ENCODE results near the gene TSPO2.
A peak's percentile ranks its signal among the peaks of the same experiment; 100 is the strongest.

The TSPO2 gene

GRCh38 chr6:41025966-41026530 is 16.2 kb upstream of the TSPO2 start:
- Histone ChIP-seq H3K9ac (ENCODE audit: low read length) (no peak overlapping the region), H3K4me2 (ENCODE audit: low read depth, low read length, poor library complexity, severe bottlenecking) (no peak overlapping the region), H3K4me3 (ENCODE audit: insufficient read depth, low read length, poor library complexity, severe bottlenecking) (no peak overlapping the region), H3K79me2 (ENCODE audit: insufficient read depth, low read length) (no peaks in the 10 kb centered on the region), H4K20me1 (ENCODE audit: low read depth, low read length) (no peaks in the 10 kb centered on the region), H3K9me3 (ENCODE audit: insufficient read depth, low read length) (no peaks in the 10 kb centered on the region), H3K36me3 (ENCODE audit: low read length) (no peaks in the 10 kb centered on the region), H3K27me3 (ENCODE audit: low read length) (no peaks in the 10 kb centered on the region), H3F3A (ENCODE audit: insufficient read depth) (no peaks in the 10 kb centered on the region), H3K9me2 (replicated peaks; ENCODE audit: insufficient read depth, low read length) (no peaks in the 10 kb centered on the region), H2AFZ (ENCODE audit: low read depth, low read length, severe bottlenecking) (no peak overlapping the region), H3K27ac (ENCODE audit: low read depth, low read length) (no peak overlapping the region)
- TF ChIP-seq EZH2phosphoT487 (conservative IDR thresholded peaks at IDR 0.05; ENCODE audit: low read length) = no peak
- TF ChIP-seq, protein P1, sequence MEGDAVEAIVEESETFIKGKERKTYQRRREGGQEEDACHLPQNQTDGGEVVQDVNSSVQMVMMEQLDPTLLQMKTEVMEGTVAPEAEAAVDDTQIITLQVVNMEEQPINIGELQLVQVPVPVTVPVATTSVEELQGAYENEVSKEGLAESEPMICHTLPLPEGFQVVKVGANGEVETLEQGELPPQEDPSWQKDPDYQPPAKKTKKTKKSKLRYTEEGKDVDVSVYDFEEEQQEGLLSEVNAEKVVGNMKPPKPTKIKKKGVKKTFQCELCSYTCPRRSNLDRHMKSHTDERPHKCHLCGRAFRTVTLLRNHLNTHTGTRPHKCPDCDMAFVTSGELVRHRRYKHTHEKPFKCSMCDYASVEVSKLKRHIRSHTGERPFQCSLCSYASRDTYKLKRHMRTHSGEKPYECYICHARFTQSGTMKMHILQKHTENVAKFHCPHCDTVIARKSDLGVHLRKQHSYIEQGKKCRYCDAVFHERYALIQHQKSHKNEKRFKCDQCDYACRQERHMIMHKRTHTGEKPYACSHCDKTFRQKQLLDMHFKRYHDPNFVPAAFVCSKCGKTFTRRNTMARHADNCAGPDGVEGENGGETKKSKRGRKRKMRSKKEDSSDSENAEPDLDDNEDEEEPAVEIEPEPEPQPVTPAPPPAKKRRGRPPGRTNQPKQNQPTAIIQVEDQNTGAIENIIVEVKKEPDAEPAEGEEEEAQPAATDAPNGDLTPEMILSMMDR (IDR thresholded peaks at IDR 0.05; ENCODE audit: insufficient read depth, low read length, poor library complexity, severe bottlenecking) = no peak

DNA sequence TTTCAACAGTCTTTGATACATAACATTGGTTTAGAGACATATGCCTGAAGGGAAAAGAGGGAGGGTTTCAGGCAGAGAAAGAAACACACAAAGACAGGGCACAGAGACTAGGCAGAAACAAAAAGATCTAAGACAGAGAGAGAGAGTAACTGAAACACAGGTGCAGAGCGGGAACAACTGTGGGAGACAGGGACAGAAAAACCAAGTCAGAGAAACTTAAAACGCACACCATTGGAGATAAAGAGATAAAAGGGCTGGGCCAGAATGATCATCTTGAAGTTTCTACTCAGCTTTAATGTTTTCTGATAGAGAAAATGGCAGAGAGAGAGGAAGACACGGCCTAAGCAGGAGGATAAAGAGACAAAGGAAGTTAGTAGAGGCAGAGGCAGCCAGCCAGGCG is 15.0 kb upstream of the TSPO2 start:
- Histone ChIP-seq H3K36me3 (ENCODE audit: low read length) (no peaks in the 10 kb centered on the region), H3K9ac (ENCODE audit: low read length) (peak overlapping the region; percentile 46; the same call in 1 of the 2 replicates), H3K4me2 (ENCODE audit: low read depth, low read length, poor library complexity, severe bottlenecking) (peak overlapping the region; percentile 36), H3K9me2 (replicated peaks; ENCODE audit: insufficient read depth, low read length) (no peaks in the 10 kb centered on the region), H3K27ac (ENCODE audit: low read depth, low read length) (no peak overlapping the region), H4K20me1 (ENCODE audit: low read depth, low read length) (no peaks in the 10 kb centered on the region), H3K79me2 (ENCODE audit: insufficient read depth, low read length) (no peaks in the 10 kb centered on the region), H3K9me3 (ENCODE audit: insufficient read depth, low read length) (no peaks in the 10 kb centered on the region), H3F3A (ENCODE audit: insufficient read depth) (no peaks in the 10 kb centered on the region), H3K4me3 (ENCODE audit: insufficient read depth, low read length, poor library complexity, severe bottlenecking) (peak overlapping the region; percentile 5), H3K27me3 (ENCODE audit: low read length) (no peaks in the 10 kb centered on the region), H2AFZ (ENCODE audit: low read depth, low read length, severe bottlenecking) (peak overlapping the region; percentile 91)
- TF ChIP-seq EZH2phosphoT487 (conservative IDR thresholded peaks at IDR 0.05; ENCODE audit: low read length) = no peak
- TF ChIP-seq, protein P1 (IDR thresholded peaks at IDR 0.05; ENCODE audit: insufficient read depth, low read length, poor library complexity, severe bottlenecking) = no peak

DNA sequence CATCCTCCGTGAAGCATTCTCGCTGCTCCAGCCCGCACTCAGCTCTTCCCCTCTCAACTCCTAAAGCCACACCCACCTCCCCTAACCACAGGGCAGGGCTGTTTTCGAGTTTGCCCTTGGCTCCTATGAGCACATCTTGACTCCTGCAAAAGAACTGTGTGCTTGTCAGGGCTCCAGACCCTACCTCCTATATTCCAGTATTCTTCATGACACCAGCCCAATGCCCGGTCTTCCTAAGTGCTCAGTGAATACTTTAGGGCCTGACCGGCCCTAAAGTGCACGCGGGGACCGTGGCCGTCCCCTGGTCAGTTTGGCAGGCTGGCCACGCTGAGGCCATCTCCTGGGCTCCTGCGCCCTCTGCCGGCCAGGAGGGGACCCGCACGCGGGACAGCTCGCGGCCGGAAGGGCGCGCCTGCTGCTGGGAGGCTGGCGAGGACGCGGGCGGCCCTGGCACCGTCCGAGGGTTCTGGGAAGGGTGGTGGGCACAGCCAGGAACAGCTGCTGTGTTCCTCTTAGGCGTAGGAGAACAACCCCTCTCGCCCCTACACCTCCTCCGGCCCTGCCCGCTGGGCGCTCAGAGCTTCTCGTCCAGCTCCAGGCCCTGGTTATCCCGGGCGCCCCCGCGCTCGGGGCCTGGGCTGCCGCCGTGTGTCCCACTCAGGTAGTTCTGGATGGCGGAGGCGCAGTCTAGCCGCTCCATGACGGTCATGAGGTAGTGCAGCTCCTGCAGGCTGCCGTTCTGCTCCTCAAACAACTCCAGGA is 14.3 kb upstream of the TSPO2 start:
- Histone ChIP-seq H3F3A (ENCODE audit: insufficient read depth) (no peaks in the 10 kb centered on the region), H2AFZ (ENCODE audit: low read depth, low read length, severe bottlenecking) (peak overlapping the region; percentile 91), H4K20me1 (ENCODE audit: low read depth, low read length) (no peaks in the 10 kb centered on the region), H3K27ac (ENCODE audit: low read depth, low read length) (no peak overlapping the region), H3K27me3 (ENCODE audit: low read length) (no peaks in the 10 kb centered on the region), H3K79me2 (ENCODE audit: insufficient read depth, low read length) (no peaks in the 10 kb centered on the region), H3K4me3 (ENCODE audit: insufficient read depth, low read length, poor library complexity, severe bottlenecking) (peak overlapping the region; percentile 11), H3K9me2 (replicated peaks; ENCODE audit: insufficient read depth, low read length) (no peaks in the 10 kb centered on the region), H3K4me2 (ENCODE audit: low read depth, low read length, poor library complexity, severe bottlenecking) (peak overlapping the region; percentile 36), H3K36me3 (ENCODE audit: low read length) (no peaks in the 10 kb centered on the region), H3K9ac (ENCODE audit: low read length) (peak overlapping the region; percentile 46), H3K9me3 (ENCODE audit: insufficient read depth, low read length) (no peaks in the 10 kb centered on the region)
- TF ChIP-seq, protein P1 (IDR thresholded peaks at IDR 0.05; ENCODE audit: insufficient read depth, low read length, poor library complexity, severe bottlenecking) = peak; percentile 100
- no peak for TF ChIP-seq EZH2phosphoT487 (conservative IDR thresholded peaks at IDR 0.05; ENCODE audit: low read length)
